HG02642 (cell line): Measurements from ENCODE around the gene TTR.

Experiments used
- ATAC-seq: cut with Tn5 transposase; IDR thresholded peaks from one replicate; pipeline ENCODE4 v1.9.1; 2021; ENCODE audit warnings: mild to moderate bottlenecking; ENCODE audit not compliant: unreplicated experiment, poor library complexity

TTR gene

GRCh38 chr18:31591628-31592027 lies at the start of gene TTR:
Gene TTR, plus strand, starts transcription at chr18:31591877. Its CDS starts 26 bp downstream, at chr18:31591903.
- no peak for ATAC-seq

- no peak for ATAC-seq
These were observed 45.2 kb upstream of the TTR start for GRCh38 chr18:31546476-31546875.

GRCh38 chr18:31548853-31549252 lies 42.8 kb upstream of the TTR start:
- ATAC-seq: no peak

GRCh38 chr18:31549416-31549815 lies 42.3 kb upstream of the TTR start:
- no peak for ATAC-seq

- no peak for ATAC-seq
These were observed 39.8 kb upstream of the TTR start for GRCh38 chr18:31551883-31552282.

GRCh38 chr18:31553800-31554199 lies 37.9 kb upstream of the TTR start:
- ATAC-seq: no peak

GRCh38 chr18:31554776-31555175 lies 36.9 kb upstream of the TTR start:
- no peak for ATAC-seq

GRCh38 chr18:31555971-31556747 lies 35.5 kb upstream of the TTR start:
- ATAC-seq: no peak

- ATAC-seq: no peak
These were observed 34.2 kb upstream of the TTR start for GRCh38 chr18:31557446-31557845.

- ATAC-seq: no peak
These were observed 33.1 kb upstream of the TTR start for GRCh38 chr18:31558567-31558966.

GRCh38 chr18:31562726-31563125 lies 29.0 kb upstream of the TTR start:
- ATAC-seq: no peak

- ATAC-seq: no peak
These were observed 27.9 kb upstream of the TTR start for GRCh38 chr18:31563778-31564177.

GRCh38 chr18:31565345-31565744 lies 26.3 kb upstream of the TTR start:
- ATAC-seq: no peak

GRCh38 chr18:31565782-31566512 lies 25.7 kb upstream of the TTR start:
- no peak for ATAC-seq

- ATAC-seq: no peak
These were observed 24.9 kb upstream of the TTR start for GRCh38 chr18:31566576-31567306.

GRCh38 chr18:31572368-31572767 lies 19.3 kb upstream of the TTR start:
- no peak for ATAC-seq

GRCh38 chr18:31573051-31573450 lies 18.6 kb upstream of the TTR start:
- no peak for ATAC-seq

GRCh38 chr18:31574359-31574758 lies 17.3 kb upstream of the TTR start:
- ATAC-seq: no peak

- ATAC-seq: no peak
These were observed 16.0 kb upstream of the TTR start for GRCh38 chr18:31575515-31576257.

- peak; percentile 72 for ATAC-seq
These were observed 15.0 kb upstream of the TTR start for GRCh38 chr18:31576670-31577069.
